GM12878 (cell line): ENCODE data around the gene SIL1. TPM values are rescaled to one million over a fixed set of nuclear protein-coding genes. Genes with fewer than 3 reads are reported as not detected.

Experiments
- ATAC-seq: fragments of 200-7000 bp; cut with Tn5 transposase; 3 replicates; pipeline ENCODE4 v1.9.1; 2020; ENCODE audit warnings: mild to moderate bottlenecking, moderate library complexity
- BruUV-seq: library from RNA; stranded (reverse); fragments of 400-500 nt; replicated peaks from 2 replicates; lab custom pipeline; 2021; lab: Mats Ljungman, UMichigan
- CTCF ChIA-PET: fragments of 300-600 bp; sonication (Branson Sonifier 250); formaldehyde crosslinking; extraction: SDS; loops from one replicate; lab custom pipeline; 2021; ENCODE audit warnings: inconsistent platforms; lab: Yijun Ruan, JAX
- POLR2A ChIA-PET: fragments of 350-600 bp; formaldehyde crosslinking; extraction: SDS; loops from one replicate; lab custom pipeline; 2021; ENCODE audit warnings: inconsistent platforms; lab: Charles Lee
- RAD21 ChIA-PET: fragments of 300-600 bp; sonication (Branson Sonifier 250); formaldehyde crosslinking; loops from one replicate; lab custom pipeline; 2023; ENCODE audit warnings: antibody characterized with exemption; ENCODE audit not compliant: unreplicated experiment; lab: Charles Lee
- SMC1A ChIA-PET: fragments of 300-600 bp; sonication (Branson Sonifier 250); formaldehyde crosslinking; loops from one replicate; lab custom pipeline; 2023; ENCODE audit not compliant: unreplicated experiment, uncharacterized antibody; lab: Charles Lee
- DNase-seq: peaks from one replicate; pipeline ENCODE4 v3.0.0-alpha.2; 2011; ENCODE audit warnings: low read depth, low spot score
- FAIRE-seq: peaks from 3 replicates; lab custom pipeline; 2011; peaks lifted over from hg19 to GRCh38; lab: Jason Lieb, UNC
- H2AFZ ChIP-seq: 2 replicates; pipeline ENCODE4 v1.6.0; 2011; ENCODE audit warnings: low read depth, low read length, control low read depth; ENCODE audit not compliant: control insufficient read depth
- H3K27ac ChIP-seq: 2 replicates; pipeline ENCODE4 v1.5.1; 2011; ENCODE audit warnings: control low read depth; ENCODE audit not compliant: control insufficient read depth, insufficient read depth
- H3K27me3 ChIP-seq, 2 experiments: replicated peaks in 1 of 2; 2 replicates each; pipeline versions ENCODE4 v1.6.0 to v1.6.1; 2011; ENCODE audit warnings: low read length in 1 of 2; ENCODE audit not compliant: control insufficient read depth in 2 of 2, insufficient read depth in 2 of 2
- H3K36me3 ChIP-seq, 2 experiments: 2 replicates each; pipeline ENCODE4 v1.5.1; 2011; ENCODE audit warnings: low read length in 1 of 2; ENCODE audit not compliant: control insufficient read depth in 2 of 2, insufficient read depth in 2 of 2
- H3K4me1 ChIP-seq: 2 replicates; pipeline ENCODE4 v1.6.1; 2011; ENCODE audit warnings: mild to moderate bottlenecking, low read length, moderate library complexity, mixed read lengths; ENCODE audit not compliant: control insufficient read depth, insufficient read depth
- H3K4me2 ChIP-seq: 2 replicates; pipeline ENCODE4 v1.6.0; 2011; ENCODE audit warnings: control low read depth; ENCODE audit not compliant: control insufficient read depth, insufficient read depth
- H3K4me3 ChIP-seq: fragments of 200-600 bp; sonication (generic); 2 replicates; pipeline ENCODE4 v1.5.1; 2016
- H3K79me2 ChIP-seq: 2 replicates; pipeline ENCODE4 v1.6.0; 2011; ENCODE audit warnings: low read length; ENCODE audit not compliant: control insufficient read depth, insufficient read depth
- H3K9ac ChIP-seq: 2 replicates; pipeline ENCODE4 v1.8.0; 2011; ENCODE audit warnings: low read length, control low read depth, mixed read lengths; ENCODE audit not compliant: control insufficient read depth, insufficient read depth
- H3K9me3 ChIP-seq: replicated peaks from 3 replicates; pipeline ENCODE4 v1.5.1; 2011; ENCODE audit warnings: mild to moderate bottlenecking, low read length; ENCODE audit not compliant: control insufficient read depth, insufficient read depth
- H4K20me1 ChIP-seq: 2 replicates; pipeline ENCODE4 v1.6.0; 2011; ENCODE audit not compliant: control insufficient read depth, insufficient read depth
- ATF7 ChIP-seq: fragments of 450-650 bp; IDR thresholded peaks from 2 replicates; pipeline ENCODE4 v1.6.1; 2016; ENCODE audit warnings: low read depth, mild to moderate bottlenecking
- BCL11A ChIP-seq: IDR thresholded peaks from 2 replicates; pipeline ENCODE4 v1.6.1; 2011; ENCODE audit warnings: low read depth, low read length
- BRCA1 ChIP-seq: IDR thresholded peaks from 2 replicates; pipeline ENCODE4 v1.6.1; 2011; ENCODE audit warnings: low read depth, low read length, improper control_type of control experiment
- CREM ChIP-seq: IDR thresholded peaks from 2 replicates; pipeline ENCODE4 v1.6.1; 2014; ENCODE audit warnings: antibody characterized with exemption, low read depth
- FOXM1 ChIP-seq: IDR thresholded peaks from 2 replicates; pipeline ENCODE4 v1.6.1; 2012; ENCODE audit warnings: low read depth, mild to moderate bottlenecking, inconsistent platforms, low read length, moderate library complexity
- IKZF1 ChIP-seq: fragments of 450-650 bp; conservative IDR thresholded peaks from 2 replicates; pipeline ENCODE4 v1.6.1; 2017; ENCODE audit warnings: antibody characterized with exemption, mild to moderate bottlenecking
- JUNB ChIP-seq: IDR thresholded peaks from 2 replicates; pipeline ENCODE4 v1.6.1; 2016; ENCODE audit warnings: antibody characterized with exemption, mild to moderate bottlenecking
- MEF2B ChIP-seq: fragments of 450-650 bp; IDR thresholded peaks from 2 replicates; pipeline ENCODE4 v1.6.1; 2018; ENCODE audit warnings: mild to moderate bottlenecking, moderate library complexity; ENCODE audit not compliant: partially characterized antibody, poor library complexity, severe bottlenecking
- MYC ChIP-seq: IDR thresholded peaks from 2 replicates; pipeline ENCODE4 v1.6.1; 2011; ENCODE audit warnings: mild to moderate bottlenecking, low read length, moderate library complexity, inconsistent platforms; ENCODE audit not compliant: insufficient read depth, insufficient replicate concordance, insufficient read length, severe bottlenecking
- NBN ChIP-seq: fragments of 450-650 bp; IDR thresholded peaks from 2 replicates; pipeline ENCODE4 v1.6.1; 2016
- NR2F1 ChIP-seq: fragments of 450-650 bp; conservative IDR thresholded peaks from 2 replicates; pipeline ENCODE4 v1.6.1; 2017; ENCODE audit warnings: mild to moderate bottlenecking
- RAD21 ChIP-seq: IDR thresholded peaks from 2 replicates; pipeline ENCODE4 v1.6.1; 2011; ENCODE audit warnings: mild to moderate bottlenecking, low read depth, low read length, moderate library complexity; ENCODE audit not compliant: insufficient read depth
- SPI1 ChIP-seq: IDR thresholded peaks from 2 replicates; pipeline ENCODE4 v1.6.1; 2011; ENCODE audit warnings: low read depth, mild to moderate bottlenecking, low read length, moderate library complexity, borderline replicate concordance; ENCODE audit not compliant: insufficient read depth
- TCF12 ChIP-seq: IDR thresholded peaks from 2 replicates; pipeline ENCODE4 v1.6.1; 2011; ENCODE audit warnings: low read depth, mild to moderate bottlenecking, low read length
- WGBS: methylation state at CpG from one replicate; pipeline ENCODE4 v1.1.6; 2016; ENCODE audit warnings: low lambda C conversion rate; ENCODE audit not compliant: insufficient replicate concordance, insufficient coverage; ENCODE audit errors: missing lambda C conversion rate; 5-methylcytosine and 5-hydroxymethylcytosine counted together
- in situ Hi-C: fragments of 300-500 bp; cut with MboI; formaldehyde crosslinking; loops from 9 replicates; pipeline ENCODE4 v1.14.3; 2018; ENCODE audit warnings: mixed read lengths
- intact Hi-C: fragments of 100-400 bp; cut with micrococcal nuclease; formaldehyde crosslinking; loops from one replicate; pipeline ENCODE4 v1.14.2; 2022; ENCODE audit not compliant: unreplicated experiment
- polyA plus RNA-seq, 11 experiments: library from polyadenylated mRNA; depleted of rRNA in 4 of 11; unstranded in 6 of 11; stranded (reverse) in 5 of 11; fragments of >200 nt; fragmentation: Nextera tagmentation in 4 of 11; fragmentation: Illumina TruSeq in 1 of 11; extraction: Ambion mirVana in 4 of 11; extraction: Trizol in 1 of 11; gene quantifications; 1 replicate in 1 of 11; 2 replicates in 10 of 11; pipeline versions ENCODE4 v1.2.1 to v1.2.3, GENCODE V29; 2011 to 2016; ENCODE audit warnings: inconsistent platforms in 2 of 11, missing spikeins in 2 of 11, low read depth in 1 of 11
- total RNA-seq, 4 experiments: library from RNA; depleted of rRNA in 3 of 4; stranded (reverse); fragments of >200 nt in 3 of 4; fragmentation: Illumina TruSeq in 1 of 4; extraction: Trizol in 1 of 4; gene quantifications; 2 replicates each; pipeline versions ENCODE4 v1.2.1 to v1.2.3, GENCODE V29; 2013 to 2021
- TF ChIP-seq, protein P1 (sequence below): IDR thresholded peaks from 2 replicates; pipeline ENCODE4 v1.6.1; 2012; ENCODE audit warnings: low read depth, low read length, improper control_type of control experiment
- TF ChIP-seq, protein P2 (sequence below): fragments of 450-650 bp; IDR thresholded peaks from 2 replicates; pipeline ENCODE4 v1.6.1; 2017; ENCODE audit warnings: borderline replicate concordance
- TF ChIP-seq, protein P3 (sequence below): fragments of 450-650 bp; formaldehyde crosslinking; IDR thresholded peaks from 2 replicates; pipeline ENCODE4 v1.4.0; 2020; ENCODE audit warnings: mild to moderate bottlenecking, moderate library complexity

The SIL1 gene
- total and polyA plus RNA-seq, 10 of the 15 experiments (the other 5 are each of a cell fraction or from before 2014, with no cell fraction given) = 4.1 to 49.8 (median 29.4) TPM

DNA sequence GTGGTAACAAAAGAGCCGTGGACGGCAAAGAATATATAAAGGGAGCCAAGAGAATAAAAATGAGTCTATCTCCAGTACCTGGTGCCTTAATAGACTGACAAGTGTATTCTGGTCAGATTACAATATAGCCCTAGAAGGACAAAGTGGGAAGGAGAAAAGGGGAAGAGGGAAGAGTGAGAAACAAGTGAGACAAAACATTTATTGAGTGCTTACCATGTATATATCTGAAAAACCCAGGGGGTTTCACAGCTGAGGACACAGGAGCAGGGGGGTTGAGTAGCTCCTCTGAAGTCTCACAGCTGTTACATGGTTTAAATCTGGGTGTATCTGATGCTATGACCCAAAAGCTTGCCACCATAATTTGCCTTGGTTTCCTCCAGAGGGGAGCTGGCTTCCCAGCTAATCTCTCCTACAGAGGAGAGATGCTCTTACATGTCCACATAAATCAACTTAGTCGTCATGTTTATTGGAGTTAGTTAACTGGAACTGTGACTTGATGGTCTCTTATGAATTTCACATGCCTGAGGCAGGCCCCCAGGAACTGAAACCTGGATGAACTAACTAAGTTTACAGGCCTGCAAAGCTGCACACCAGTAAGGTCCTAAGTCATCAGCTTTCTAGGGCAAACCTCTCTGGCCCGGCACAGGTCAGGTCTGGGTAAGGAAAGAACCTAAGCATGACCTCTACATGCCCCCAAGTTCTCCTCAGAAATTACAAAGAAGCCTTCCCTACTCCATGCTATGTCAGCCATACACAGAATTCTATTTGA is 15.5 kb downstream of the SIL1 start:
- H4K20me1 ChIP-seq = no peaks in the 10 kb centered on the region
- POLR2A ChIA-PET = interaction anchor here (0.5 to 1.6 kb wide), 5 partner anchors 10 to 130 kb away, joined by 3 to 6 read pairs (median 5); partner anchors contain the start of gene SIL1
- 59% methylated on average over 4 of the region's 4 CpGs for WGBS
- H3K4me3 ChIP-seq = peak overlapping the region; percentile 35; the same call in 1 of the 2 replicates
- no peak for FAIRE-seq
- H3K9me3 ChIP-seq = no peaks in the 10 kb centered on the region
- CTCF ChIA-PET = interaction anchor here (0.6 to 1.3 kb wide), 4 partner anchors 11 to 207 kb away, joined by 3 to 5 read pairs (median 3); partner anchors contain the start of gene MZB1
- in situ Hi-C loops = no loop called here
- RAD21 ChIA-PET = interaction anchor here (1.5 kb wide), 1 partner anchor 16 kb away, joined by 10 read pairs; the partner anchor contains the start of gene SIL1
- no peaks in the 10 kb centered on the region for H3K27me3 ChIP-seq
- SMC1A ChIA-PET = interaction anchor here (0.6 to 1.0 kb wide), 7 partner anchors 9 to 1469 kb away, joined by 3 to 4 read pairs (median 3); partner anchors contain the start of gene SIL1
- H3K4me2 ChIP-seq = peak overlapping the region; percentile 42
- intact Hi-C loops = no loop called here
- DNase-seq = no peak
- no TSS peak for BruUV-seq
- peaks cover 49% of the 10 kb centered on the region for H3K4me1 ChIP-seq
- H3K9ac ChIP-seq = no peak overlapping the region
- peaks cover 0 to under 1% of the 10 kb centered on the region in 2 experiments; a peak in 3 of 4 replicates for H3K36me3 ChIP-seq
- H2AFZ ChIP-seq = peak overlapping the region; percentile 9; the same call in 1 of the 2 replicates
- peaks cover 35% of the 10 kb centered on the region for H3K79me2 ChIP-seq
- peak overlapping the region; percentile 65 for H3K27ac ChIP-seq
- peak; percentile 43 for ATAC-seq
- 0 out of 2 replicates have a peak, but pooled peaks have one; percentile 21 for TF ChIP-seq NBN
- peak; percentile 36 for TF ChIP-seq MEF2B
- TF ChIP-seq RAD21 = no peak
- TF ChIP-seq CREM = no peak
- TF ChIP-seq, protein P1, sequence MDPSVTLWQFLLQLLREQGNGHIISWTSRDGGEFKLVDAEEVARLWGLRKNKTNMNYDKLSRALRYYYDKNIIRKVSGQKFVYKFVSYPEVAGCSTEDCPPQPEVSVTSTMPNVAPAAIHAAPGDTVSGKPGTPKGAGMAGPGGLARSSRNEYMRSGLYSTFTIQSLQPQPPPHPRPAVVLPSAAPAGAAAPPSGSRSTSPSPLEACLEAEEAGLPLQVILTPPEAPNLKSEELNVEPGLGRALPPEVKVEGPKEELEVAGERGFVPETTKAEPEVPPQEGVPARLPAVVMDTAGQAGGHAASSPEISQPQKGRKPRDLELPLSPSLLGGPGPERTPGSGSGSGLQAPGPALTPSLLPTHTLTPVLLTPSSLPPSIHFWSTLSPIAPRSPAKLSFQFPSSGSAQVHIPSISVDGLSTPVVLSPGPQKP = no peak
- TF ChIP-seq BRCA1 = no peak
- TF ChIP-seq IKZF1 = 0 out of 2 replicates have a peak, but pooled peaks have one; percentile 17
- peak; percentile 62 for TF ChIP-seq SPI1
- TF ChIP-seq, protein P2, sequence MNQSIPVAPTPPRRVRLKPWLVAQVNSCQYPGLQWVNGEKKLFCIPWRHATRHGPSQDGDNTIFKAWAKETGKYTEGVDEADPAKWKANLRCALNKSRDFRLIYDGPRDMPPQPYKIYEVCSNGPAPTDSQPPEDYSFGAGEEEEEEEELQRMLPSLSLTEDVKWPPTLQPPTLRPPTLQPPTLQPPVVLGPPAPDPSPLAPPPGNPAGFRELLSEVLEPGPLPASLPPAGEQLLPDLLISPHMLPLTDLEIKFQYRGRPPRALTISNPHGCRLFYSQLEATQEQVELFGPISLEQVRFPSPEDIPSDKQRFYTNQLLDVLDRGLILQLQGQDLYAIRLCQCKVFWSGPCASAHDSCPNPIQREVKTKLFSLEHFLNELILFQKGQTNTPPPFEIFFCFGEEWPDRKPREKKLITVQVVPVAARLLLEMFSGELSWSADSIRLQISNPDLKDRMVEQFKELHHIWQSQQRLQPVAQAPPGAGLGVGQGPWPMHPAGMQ = no peak
- TF ChIP-seq TCF12 = peak; percentile 65; the same call in 1 of the 2 replicates
- TF ChIP-seq BCL11A = 0 out of 2 replicates have a peak, but pooled peaks have one; percentile 11
- TF ChIP-seq, protein P3, sequence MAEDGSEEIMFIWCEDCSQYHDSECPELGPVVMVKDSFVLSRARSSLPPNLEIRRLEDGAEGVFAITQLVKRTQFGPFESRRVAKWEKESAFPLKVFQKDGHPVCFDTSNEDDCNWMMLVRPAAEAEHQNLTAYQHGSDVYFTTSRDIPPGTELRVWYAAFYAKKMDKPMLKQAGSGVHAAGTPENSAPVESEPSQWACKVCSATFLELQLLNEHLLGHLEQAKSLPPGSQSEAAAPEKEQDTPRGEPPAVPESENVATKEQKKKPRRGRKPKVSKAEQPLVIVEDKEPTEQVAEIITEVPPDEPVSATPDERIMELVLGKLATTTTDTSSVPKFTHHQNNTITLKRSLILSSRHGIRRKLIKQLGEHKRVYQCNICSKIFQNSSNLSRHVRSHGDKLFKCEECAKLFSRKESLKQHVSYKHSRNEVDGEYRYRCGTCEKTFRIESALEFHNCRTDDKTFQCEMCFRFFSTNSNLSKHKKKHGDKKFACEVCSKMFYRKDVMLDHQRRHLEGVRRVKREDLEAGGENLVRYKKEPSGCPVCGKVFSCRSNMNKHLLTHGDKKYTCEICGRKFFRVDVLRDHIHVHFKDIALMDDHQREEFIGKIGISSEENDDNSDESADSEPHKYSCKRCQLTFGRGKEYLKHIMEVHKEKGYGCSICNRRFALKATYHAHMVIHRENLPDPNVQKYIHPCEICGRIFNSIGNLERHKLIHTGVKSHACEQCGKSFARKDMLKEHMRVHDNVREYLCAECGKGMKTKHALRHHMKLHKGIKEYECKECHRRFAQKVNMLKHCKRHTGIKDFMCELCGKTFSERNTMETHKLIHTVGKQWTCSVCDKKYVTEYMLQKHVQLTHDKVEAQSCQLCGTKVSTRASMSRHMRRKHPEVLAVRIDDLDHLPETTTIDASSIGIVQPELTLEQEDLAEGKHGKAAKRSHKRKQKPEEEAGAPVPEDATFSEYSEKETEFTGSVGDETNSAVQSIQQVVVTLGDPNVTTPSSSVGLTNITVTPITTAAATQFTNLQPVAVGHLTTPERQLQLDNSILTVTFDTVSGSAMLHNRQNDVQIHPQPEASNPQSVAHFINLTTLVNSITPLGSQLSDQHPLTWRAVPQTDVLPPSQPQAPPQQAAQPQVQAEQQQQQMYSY = no peak
- 0 out of 2 replicates have a peak, but pooled peaks have one; percentile 17 for TF ChIP-seq JUNB
- TF ChIP-seq ATF7 = no peak
- TF ChIP-seq NR2F1 = peak; percentile 42; the same call in 1 of the 2 replicates
- peak; percentile 29; the same call in 1 of the 2 replicates for TF ChIP-seq FOXM1
- no peak for TF ChIP-seq MYC
